ENCODE measurements around the gene KRT3. TPM values are rescaled to one million over a fixed set of nuclear protein-coding genes. Genes with fewer than 3 reads are reported as not detected.
A peak's percentile ranks its signal among the peaks of the same experiment; 100 is the strongest.

KRT3 gene
- total RNA-seq, 2 donors from 2014 or later: not detected

DNA sequence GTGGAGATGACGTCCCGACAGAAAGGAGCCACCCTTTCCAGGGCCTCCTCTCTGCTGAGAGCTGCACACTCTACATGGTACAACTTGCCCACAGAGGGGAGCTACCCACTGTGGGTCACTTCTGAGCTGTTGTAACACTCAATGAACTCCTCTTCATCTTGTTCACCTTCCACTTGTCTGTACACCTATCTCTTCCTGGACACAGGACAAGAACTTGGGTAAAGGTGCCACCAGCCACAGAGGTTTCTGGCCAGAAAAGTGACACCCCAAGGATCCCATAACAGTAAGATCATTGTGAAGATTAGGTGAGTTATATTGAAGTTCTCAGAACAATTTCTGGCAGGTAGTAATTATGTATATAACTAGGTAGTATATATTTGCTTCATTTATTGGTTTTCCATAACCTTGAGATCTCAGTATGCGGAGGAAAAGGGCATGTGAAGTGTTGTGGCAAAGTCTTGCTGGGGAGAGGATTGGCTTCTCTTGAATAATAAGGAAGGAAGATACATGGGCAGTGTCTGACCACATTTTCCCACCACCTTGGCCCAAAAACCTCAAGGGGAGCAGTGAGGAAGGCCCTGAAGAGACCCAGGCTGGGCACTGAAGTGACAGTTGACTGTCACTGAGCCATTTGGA is 53.0 kb downstream of the KRT3 start:
- Histone ChIP-seq H3K36me3 (no peaks in the 10 kb centered on the region), H3K9me3 (no peaks in the 10 kb centered on the region), H3K4me3 (no peak overlapping the region), H3K9ac (ENCODE audit: low read depth in 2 of 2, low read length in 2 of 2) (no peak overlapping the region), H3K27me3 (no peaks in the 10 kb centered on the region), H3K4me1 (no peaks in the 10 kb centered on the region), H3K27ac (no peak overlapping the region)
- intact Hi-C loops (cut with DNase I): no loop called here
- TF ChIP-seq, protein P1, sequence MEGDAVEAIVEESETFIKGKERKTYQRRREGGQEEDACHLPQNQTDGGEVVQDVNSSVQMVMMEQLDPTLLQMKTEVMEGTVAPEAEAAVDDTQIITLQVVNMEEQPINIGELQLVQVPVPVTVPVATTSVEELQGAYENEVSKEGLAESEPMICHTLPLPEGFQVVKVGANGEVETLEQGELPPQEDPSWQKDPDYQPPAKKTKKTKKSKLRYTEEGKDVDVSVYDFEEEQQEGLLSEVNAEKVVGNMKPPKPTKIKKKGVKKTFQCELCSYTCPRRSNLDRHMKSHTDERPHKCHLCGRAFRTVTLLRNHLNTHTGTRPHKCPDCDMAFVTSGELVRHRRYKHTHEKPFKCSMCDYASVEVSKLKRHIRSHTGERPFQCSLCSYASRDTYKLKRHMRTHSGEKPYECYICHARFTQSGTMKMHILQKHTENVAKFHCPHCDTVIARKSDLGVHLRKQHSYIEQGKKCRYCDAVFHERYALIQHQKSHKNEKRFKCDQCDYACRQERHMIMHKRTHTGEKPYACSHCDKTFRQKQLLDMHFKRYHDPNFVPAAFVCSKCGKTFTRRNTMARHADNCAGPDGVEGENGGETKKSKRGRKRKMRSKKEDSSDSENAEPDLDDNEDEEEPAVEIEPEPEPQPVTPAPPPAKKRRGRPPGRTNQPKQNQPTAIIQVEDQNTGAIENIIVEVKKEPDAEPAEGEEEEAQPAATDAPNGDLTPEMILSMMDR (IDR thresholded peaks at IDR 0.05): no peak
- no peak for DNase-seq

DNA sequence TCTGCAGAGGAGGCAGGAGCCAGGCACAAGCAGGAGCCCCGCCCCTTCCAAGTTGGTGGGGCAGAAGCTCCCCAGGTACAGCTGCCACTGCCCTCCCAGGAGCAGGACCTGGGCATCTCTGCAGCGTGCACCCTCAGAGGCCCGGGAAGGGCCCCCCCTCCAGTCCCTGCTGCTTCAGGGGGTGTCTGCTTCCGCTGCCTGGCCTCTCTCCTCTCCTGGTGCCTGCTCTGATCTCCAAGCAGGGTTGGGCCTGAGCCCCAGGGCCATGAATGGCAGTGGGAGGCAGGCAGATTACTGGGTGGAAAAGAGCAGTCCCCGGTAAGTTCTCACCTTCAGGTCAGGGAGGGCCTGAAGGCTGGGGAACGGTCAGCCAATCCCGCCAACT is 53.7 kb downstream of the KRT3 start:
- Histone ChIP-seq H3K27ac (no peak overlapping the region), H3K9ac (ENCODE audit: low read depth in 2 of 2, low read length in 2 of 2) (no peak overlapping the region), H3K36me3 (no peaks in the 10 kb centered on the region), H3K27me3 (no peaks in the 10 kb centered on the region), H3K4me3 (no peak overlapping the region), H3K9me3 (no peaks in the 10 kb centered on the region), H3K4me1 (no peaks in the 10 kb centered on the region)
- TF ChIP-seq, protein P1 (IDR thresholded peaks at IDR 0.05): no peak
- intact Hi-C loops (cut with DNase I): no loop called here
- DNase-seq: no peak

DNA sequence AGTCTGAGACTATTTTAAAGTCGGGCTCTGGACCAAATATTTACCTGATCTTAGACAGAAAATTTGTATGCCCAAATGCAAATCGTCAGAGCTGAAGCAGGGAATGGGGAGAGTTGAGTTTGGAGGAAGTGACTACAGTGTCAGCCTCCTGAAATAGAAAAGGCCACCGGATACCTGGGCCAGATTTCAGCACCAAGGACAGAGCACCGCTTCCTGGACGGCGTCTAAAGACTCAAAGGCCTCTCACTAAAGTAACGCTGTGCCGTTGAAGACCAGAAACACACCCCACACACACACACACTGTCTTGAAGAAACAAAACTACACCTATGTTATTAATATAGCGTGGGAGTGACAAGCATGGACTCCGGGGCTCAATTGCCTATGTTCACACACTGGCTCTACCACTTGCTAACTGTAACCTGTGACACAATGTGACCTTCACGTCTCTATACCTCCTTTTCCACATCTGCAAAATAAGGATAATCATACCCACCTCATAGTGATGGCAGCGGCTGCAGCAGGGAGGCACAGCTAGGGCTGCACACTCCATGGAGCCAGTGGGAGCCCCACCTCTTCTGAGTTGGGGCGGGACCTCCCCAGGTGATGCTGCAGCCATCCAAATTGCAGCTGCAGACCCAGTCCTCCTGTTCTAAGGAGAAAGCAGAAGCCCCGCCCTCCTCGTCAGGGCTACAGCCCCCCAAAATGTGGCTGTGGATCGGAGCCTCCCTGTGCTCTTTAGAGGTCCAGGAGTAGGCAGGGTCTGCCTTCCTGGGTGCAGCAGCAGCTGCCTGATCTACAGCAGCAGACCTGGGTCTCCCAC is 54.3 kb downstream of the KRT3 start:
- Histone ChIP-seq H3K4me3 (no peak overlapping the region), H3K9me3 (no peaks in the 10 kb centered on the region), H3K36me3 (no peaks in the 10 kb centered on the region), H3K27ac (no peak overlapping the region), H3K27me3 (no peaks in the 10 kb centered on the region), H3K4me1 (no peaks in the 10 kb centered on the region), H3K9ac (ENCODE audit: low read depth in 2 of 2, low read length in 2 of 2) (no peak overlapping the region)
- intact Hi-C loops (cut with DNase I): no loop called here
- DNase-seq: peak; percentile 69
- TF ChIP-seq, protein P1 (IDR thresholded peaks at IDR 0.05): no peak

- no peaks in the 10 kb centered on the region for H3K9me3 ChIP-seq
- H3K27ac ChIP-seq: no peak overlapping the region
- H3K36me3 ChIP-seq: no peaks in the 10 kb centered on the region
- H3K4me3 ChIP-seq: no peak overlapping the region
- no peak for DNase-seq
- intact Hi-C loops (cut with DNase I): no loop called here
- TF ChIP-seq, protein P1 (IDR thresholded peaks at IDR 0.05): no peak
- H3K9ac ChIP-seq (ENCODE audit: low read depth in 2 of 2, low read length in 2 of 2): no peak overlapping the region
- no peaks in the 10 kb centered on the region for H3K4me1 ChIP-seq
- H3K27me3 ChIP-seq: no peaks in the 10 kb centered on the region
Measured at GRCh38 chr12:52740584-52740983, 55.3 kb downstream of the KRT3 start.

- H3K27me3 ChIP-seq: no peaks in the 10 kb centered on the region
- no peaks in the 10 kb centered on the region for H3K9me3 ChIP-seq
- no peak for DNase-seq
- H3K36me3 ChIP-seq: no peaks in the 10 kb centered on the region
- no peaks in the 10 kb centered on the region for H3K4me1 ChIP-seq
- TF ChIP-seq, protein P1 (IDR thresholded peaks at IDR 0.05): no peak
- no peak overlapping the region for H3K27ac ChIP-seq
- H3K9ac ChIP-seq (ENCODE audit: low read depth in 2 of 2, low read length in 2 of 2): no peak overlapping the region
- no peak overlapping the region for H3K4me3 ChIP-seq
- intact Hi-C loops (cut with DNase I): no loop called here
Measured at GRCh38 chr12:52739963-52740362, 56.0 kb downstream of the KRT3 start.

Other genes with a start within 250 kb of the KRT3 start
- gene KRT71, start 243.0 kb downstream of the KRT3 start, total RNA-seq: not detected
- not detected for gene KRT74, start 222.3 kb downstream of the KRT3 start, total RNA-seq
- under 1 TPM in 1 of 2 donors, not detected in 1; 0.25 TPM for gene KRT72, start 194.7 kb downstream of the KRT3 start, total RNA-seq
- not detected for gene KRT73, start 177.6 kb downstream of the KRT3 start, total RNA-seq
- gene KRT2, start 143.9 kb downstream of the KRT3 start, total RNA-seq: not detected
- 1 to 10 TPM in 1 of 2 donors, not detected in 1; 1.2 TPM for gene KRT1, start 115.7 kb downstream of the KRT3 start, total RNA-seq
- not detected for gene KRT77, start 92.6 kb downstream of the KRT3 start, total RNA-seq
- not detected for gene KRT76, start 18.8 kb downstream of the KRT3 start, total RNA-seq
- not detected for gene KRT4, start 18.0 kb upstream of the KRT3 start, total RNA-seq
- gene KRT79, start 38.2 kb upstream of the KRT3 start, total RNA-seq: not detected
- not detected for gene KRT78, start 52.9 kb upstream of the KRT3 start, total RNA-seq
- 1,000 to 10,000 TPM; 4,207 to 4,597 TPM for gene KRT8, start 109.0 kb upstream of the KRT3 start, total RNA-seq
- gene KRT18, start 153.0 kb upstream of the KRT3 start, total RNA-seq: 1,000 to 10,000 TPM; 1,068 to 1,487 TPM
- gene EIF4B, start 210.3 kb upstream of the KRT3 start, total RNA-seq: 100 to 1,000 TPM; 398 to 455 TPM

All from colonic mucosa (tissue), 4 donors.